HTERT RPE-1 (cell line): ENCODE measurements around the gene HCFC1.

ENCODE experiments used
- in situ Hi-C: fragments of 300-500 bp; cut with MboI; formaldehyde crosslinking; loops from 4 replicates; pipeline ENCODE4 v1.14.3; 2020; ENCODE audit warnings: low sequenced_read_pairs

HCFC1 gene

DNA sequence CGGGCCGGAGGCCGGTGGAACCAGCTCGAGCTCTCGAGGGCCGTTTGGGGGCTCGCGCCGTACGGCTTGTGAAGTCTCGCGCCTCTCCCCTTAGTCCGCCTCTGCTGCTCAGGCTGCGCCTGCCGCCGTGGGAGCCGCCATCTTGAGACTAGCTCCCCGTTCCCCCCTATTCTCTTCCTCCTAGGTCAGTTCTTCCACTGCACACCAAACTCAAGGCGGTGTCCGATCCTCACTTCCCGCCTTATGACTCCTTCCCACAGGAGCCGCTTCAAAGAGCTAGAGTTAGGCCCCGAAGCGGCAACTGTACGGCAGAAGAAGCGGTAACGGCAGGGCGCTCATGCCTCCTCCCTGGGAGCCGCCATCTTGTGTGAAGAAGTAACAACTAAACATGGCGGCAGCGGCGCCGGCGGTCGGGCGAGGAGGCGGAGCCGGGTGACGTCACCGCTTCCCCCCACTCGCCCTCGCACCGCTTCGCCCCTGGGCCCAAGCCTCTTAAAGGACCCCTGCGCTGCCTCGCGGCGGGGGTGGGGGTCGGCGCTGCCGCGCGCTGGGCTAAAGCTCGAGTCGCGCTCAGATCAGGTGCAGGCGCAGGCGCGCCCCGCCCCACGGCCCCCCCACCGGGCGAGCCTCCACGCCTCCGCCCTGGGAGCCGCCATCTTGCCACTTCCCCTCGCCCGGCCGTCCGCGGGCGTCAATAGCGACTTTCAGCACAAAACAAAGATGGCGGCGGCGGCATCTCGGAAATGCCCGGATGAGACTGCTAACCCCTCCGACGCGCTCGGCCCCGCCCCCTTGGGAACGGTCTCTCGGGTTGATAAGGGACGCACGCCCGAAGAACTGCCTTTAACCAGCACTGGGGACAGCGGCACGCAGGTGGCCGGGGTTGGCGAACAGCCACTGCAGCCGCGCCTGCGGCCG lies at the start of gene HCFC1:
Gene HCFC1 (minus strand): TSS at position 369 of the 918 bp plus-strand sequence. CDS start 978 bp downstream, outside the sequence.
- in situ Hi-C loops = no loop called here

DNA sequence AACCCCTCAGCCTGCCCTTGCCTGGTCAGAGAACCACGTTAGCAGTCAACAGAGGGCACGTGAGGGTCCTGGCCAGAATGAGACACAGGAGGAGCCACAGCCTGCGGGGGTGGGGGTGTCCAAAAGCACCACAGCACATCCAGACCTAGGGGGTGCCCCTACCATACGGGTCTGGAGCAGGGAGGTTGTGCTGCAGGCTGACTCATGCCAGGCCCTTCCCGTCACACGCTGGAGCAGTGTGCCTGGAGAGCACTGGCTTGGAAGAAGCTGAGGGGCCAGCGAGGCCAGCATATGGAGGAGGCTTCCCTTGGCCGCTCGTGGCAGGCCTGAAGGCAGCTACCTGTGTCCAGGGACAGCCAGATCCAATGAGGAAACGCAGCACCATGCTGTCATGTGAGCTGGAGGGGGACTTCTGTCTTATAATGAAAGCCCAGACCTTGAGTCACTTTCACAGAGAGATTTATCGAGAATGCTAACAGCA lies 49.6 kb upstream of the HCFC1 start:
- in situ Hi-C loops = no loop called here

DNA sequence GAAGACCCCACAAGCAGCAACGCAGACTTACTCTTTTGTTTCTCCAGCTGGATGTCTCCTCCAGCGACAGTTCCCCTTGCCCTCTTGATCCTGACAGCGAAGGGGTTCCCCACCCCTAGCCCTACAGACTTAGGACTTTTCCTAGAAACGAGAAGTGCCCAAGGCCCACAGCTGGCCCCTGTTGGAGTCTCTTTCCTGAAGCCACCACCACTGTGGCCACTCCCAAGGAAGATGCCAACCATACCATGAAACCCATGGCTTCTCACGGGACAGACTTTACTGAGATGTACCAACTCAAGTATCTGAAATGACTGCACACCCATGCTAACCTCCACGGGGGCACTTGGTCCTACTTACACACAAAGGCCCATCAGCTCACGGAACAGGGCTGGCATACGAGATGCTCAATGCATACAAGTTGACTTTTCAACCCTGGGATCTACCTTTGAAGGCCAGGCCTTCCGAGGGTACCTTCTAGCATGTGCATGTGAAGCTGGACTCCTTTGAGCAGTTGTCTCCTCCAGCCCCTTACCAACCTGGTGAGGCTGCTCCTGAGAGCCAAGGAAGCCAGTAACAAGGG lies 49.0 kb upstream of the HCFC1 start:
- in situ Hi-C loops = no loop called here

DNA sequence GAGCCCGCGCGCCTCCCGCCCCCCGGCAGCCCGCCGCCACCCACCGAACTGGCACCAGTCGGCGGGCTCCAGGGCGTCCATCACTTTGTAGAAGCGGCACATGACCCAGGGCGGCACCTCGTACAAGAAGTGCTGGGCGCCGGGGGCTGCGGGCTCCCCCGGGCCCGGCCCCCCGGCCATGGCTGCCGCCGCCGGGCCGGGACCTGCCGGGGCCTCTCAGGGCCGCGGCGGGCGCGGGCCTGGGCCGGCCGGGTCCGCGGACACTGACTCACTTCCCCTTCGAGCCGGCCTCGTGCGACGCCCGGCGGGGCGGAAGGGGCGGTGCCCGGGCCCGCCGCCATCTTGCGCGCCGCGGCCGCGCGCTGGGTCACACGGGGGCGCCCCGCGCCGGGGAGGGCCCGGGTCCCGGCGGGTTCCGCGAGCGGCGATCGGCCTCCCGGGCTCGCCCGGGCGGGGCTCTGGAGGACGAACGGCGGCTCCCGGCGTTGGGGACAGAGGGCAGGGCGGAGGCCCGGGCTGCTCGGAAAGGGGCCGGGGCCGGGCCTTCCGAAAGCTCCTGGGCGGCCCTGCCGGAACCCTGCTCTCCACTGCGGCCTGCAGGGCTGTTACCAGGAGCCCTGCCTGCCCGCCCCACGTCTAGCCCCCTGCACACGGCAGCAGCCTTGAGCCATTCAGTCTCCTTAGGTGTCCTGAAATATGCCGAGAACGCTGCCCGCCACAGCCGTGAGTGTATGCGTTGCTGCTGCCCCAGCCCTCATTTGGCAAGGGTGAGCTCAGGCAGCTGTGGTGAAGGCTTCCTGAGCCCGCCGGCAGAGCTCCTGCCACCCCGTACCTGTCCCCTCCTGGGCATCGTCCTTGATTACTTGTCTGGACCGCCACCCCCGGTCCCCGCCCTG lies 48.3 kb upstream of the HCFC1 start, which contains the start of gene IRAK1:
Gene IRAK1 (minus strand): TSS at position 270 of the 896 bp plus-strand sequence. CDS start 90 bp downstream, at position 180.
- in situ Hi-C loops = no loop called here

DNA sequence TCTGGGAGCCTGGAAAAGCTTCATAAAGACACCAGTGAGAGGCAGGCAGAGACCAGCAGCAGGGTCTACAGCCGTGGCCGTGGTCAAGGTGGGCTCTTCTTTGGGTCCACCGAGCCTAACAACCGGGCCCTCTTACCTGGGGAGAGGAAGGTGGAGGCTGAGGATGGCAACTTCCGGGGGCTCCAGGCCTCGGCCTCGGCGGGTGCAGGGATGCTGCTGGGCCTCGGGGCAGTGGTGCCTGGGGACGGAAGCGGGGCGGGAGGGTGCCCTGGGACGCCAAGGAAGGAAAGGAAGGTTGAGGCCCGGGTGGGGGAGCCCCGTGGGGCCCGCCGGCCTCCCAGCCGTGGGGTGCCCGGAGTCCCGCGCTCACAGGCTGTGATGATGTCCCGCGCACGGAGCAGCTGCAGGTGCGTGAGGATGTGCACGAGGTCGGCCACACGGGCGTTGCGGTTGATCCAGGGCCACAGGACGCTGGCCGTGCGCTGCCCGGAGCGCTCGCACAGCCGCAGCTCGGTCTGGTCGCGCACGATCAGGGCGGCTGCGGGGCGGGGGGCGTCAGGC lies 47.5 kb upstream of the HCFC1 start:
- in situ Hi-C loops = no loop called here

DNA sequence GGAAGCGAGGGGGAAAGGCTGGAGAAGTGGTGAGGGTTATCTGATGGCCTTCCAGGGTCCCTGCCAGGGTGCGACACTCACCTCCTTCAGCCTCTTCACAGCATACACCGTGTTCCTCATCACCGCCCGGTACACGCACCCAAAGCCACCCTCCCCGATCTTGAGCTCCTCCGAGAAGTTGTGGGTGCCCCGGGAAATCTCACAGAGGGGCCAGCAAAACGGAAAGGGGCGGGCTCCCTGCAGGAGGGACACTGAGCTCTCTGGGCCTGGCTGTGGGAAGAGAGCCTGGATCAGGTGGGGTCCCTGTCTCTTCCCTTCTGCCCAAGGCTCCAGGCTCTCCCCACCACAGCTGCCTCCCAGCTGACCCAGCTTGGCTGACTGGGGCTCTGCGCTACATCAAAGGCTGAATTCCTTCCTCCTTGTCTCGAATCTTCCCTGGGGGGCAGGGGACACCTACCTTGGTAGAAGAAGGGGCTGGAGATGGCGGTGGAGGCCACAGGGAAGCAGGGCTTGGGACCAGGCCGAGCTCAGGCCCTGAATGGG lies 47.0 kb upstream of the HCFC1 start:
- in situ Hi-C loops = no loop called here

DNA sequence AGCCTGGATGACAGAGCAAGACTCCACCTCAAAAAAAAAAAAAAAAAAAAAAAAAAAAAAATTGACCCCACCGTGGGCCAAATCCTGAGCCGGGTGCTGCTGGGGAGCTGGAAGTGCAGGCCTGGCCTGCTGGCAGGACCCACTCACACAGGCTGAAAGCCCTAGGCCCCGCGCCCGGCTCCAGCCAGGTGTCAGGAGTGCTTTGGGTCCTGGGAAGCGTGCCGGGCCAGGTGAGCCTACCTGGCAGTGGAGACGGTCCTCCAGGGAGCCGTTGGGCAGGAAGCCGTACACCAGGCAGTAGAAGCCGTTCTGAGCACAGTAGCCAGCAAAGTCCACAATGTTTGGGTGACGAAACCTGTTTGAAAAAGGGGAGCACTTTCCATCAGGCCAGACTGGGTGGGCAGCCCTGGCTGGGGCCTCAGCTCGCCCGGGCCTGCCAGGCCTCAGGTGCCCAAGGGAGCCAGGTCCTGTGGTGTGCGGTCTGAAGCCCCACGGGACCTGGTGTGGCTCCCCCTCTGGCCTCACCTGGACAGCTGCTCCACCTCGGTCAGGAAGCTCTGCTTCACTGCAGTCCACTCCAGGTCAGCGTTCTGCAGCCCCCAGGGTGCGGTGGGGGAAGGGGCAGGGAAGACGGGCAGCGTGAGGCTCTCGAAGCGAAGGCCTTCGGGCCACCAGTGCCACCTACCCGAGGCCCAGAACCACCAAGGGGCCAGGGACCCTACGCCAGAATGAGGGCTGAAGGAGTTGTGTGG lies 46.3 kb upstream of the HCFC1 start:
- in situ Hi-C loops = no loop called here

DNA sequence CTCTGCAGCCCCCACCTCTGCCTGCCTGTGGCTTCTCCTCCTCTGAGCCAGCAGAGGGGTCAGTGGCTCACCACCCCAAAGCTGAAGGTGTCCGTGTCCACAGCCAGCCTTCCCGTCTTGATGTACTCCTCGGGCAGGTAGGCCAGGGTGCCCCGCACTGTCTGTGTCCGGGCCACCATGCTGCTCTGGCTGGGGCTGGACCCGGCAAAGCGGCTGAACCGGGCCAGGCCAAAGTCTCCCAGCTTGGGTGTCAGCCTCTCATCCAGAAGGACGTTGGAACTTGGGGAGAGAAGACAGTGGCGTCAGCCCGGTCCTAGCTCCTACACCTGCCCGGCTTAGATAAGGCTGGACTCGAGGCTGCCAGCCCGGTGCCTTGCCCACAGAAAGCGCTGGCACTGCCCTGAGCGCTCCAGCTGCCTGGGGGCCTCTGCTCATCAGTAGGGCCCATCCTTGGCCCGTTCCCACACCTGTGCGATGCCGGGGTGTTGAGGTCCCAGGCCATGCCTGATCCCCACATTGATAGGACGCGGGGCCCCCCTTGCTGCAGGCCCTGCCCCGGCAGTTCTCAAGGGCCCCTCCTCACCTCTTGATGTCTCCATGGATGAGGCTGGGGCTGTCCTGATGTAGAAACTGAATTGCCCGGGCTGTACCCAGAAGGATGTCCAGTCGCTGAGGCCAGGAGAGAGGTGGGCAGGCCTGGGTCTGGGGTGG lies 44.9 kb upstream of the HCFC1 start:
- in situ Hi-C loops = no loop called here

DNA sequence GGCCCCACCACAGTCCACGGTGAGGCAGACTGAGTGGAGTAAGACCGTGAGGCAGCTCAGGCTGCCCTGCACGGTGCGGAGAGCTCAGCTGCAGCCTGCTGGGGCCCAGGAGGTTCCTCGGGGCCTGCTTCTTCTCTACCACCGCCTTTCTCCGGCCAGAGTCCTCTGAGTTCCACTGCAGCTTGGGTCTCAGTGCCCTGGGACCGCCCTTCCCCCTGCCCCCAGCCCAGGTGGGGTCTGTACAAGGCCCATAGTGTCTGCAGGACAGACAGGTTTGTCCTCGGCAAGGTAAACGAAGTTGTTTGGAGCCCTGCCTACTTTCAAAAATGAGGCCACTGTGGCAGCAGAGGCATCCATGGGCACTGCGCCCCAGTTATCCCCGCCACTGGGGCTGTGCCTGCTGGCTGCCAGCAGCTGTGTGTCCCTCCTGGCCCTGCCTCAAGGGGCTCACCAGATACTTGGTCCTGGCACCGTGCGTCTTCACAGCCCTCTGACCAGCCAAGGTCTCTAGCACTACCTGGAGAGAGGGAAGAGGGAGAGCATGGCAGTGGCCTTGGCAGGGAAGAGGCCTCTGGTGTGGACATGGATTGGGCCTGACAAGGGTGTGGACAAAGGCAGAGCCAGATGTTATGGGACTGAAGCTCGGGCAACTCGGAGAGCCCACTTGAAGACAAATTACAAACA lies 44.1 kb upstream of the HCFC1 start:
- in situ Hi-C loops = no loop called here

DNA sequence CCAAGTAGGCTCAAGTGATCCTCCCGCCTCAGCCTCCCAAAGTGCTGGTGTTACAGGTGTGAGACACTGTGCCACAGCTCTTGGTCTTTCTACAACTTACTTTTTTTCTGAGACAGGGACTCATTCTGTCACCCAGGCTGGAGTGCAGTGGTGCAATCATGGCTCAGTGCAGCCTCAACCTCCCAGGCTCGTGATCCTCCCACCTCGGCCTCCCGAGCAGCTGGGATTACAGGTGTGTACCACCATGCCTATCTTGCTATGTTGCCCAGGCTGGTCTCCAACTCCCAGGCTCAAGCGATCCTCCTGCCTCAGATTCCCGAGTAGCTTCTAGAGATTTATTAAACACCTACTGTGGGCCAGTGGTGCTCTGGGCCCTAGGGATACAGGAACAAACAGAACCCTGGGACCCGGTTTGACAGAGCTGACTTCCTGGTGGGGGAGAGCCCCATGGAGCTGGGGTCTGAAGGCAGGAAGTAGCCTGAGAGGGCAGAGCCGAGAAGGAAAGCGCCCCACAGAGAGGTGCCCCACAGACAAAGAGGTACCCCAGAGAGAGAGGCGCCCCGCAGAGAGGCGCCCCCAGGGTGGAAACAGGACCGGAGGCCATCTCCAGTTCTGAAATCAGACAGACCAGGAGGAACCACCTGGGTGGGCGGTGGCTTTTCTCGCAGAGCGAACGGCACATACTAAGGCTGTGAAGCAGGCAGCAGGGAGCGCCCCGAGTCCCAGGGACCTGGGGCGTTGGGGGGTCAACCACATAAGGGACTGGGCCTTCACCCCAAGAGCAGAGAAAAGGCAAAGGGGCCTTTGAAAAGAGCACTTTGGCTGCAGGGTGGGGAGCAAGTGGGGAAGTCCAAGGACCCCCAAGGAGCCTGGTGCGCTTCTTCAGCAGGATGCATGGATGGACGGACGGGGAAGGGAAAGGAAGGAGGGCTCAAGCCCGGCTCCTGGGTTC lies 43.1 kb upstream of the HCFC1 start:
- in situ Hi-C loops = no loop called here

DNA sequence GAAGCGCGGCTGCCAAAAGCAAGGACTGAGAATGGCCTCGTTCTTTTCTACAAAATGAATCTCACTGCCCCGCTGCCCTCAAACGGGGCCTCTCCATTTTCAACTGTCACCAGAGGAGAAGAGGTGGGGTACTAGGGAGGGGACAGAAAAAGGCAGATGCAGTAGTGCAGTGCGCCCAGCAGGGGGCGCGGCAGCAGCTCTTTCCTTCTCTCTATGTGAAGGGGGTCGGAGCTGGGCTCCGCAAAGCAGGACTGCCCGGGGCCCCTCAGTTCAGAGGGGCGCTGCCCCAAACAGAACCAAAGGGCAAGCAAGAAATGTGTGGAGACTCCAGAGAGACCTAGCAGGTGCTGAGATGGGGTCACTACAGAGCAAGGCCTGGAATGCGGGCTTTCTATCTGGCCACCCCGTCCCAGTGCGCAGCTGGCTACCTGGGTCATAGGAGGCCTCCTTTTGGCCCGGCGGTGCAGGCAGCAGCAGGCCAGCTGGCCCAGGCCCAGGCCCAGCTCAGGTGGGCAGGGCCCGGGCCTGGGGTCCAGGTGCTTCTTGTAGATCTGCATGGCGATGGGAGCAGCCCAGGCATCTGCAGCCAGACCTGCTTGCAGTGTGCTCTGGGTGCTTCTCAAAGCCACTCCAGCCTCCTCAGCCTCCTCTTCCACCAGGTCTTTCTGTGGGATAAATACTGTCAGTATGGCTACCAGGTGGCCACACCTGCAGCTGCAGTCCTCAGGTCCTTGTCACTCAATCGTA lies 42.2 kb upstream of the HCFC1 start:
- in situ Hi-C loops = no loop called here

DNA sequence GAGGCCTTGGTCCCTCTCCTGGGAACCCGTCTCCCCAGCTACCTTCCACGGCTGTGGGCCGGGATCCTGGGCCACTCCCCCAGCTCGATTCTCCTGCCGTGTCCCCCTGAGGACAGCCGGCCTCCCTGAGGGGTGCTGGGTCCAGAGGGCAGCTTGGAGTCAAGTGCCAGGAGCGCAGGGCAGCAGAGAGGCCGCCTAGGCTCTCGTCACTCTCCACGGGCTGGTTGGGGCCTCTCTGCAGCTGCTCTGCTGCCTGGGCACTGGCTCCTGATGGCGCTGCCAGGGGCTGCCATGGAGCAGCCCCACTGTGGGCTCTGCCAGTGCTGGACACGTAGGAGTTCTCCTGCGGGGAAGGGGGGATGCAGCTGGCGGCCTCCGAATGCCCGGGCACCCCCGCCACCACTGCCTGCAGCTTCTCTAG lies 41.4 kb upstream of the HCFC1 start:
- in situ Hi-C loops = no loop called here

DNA sequence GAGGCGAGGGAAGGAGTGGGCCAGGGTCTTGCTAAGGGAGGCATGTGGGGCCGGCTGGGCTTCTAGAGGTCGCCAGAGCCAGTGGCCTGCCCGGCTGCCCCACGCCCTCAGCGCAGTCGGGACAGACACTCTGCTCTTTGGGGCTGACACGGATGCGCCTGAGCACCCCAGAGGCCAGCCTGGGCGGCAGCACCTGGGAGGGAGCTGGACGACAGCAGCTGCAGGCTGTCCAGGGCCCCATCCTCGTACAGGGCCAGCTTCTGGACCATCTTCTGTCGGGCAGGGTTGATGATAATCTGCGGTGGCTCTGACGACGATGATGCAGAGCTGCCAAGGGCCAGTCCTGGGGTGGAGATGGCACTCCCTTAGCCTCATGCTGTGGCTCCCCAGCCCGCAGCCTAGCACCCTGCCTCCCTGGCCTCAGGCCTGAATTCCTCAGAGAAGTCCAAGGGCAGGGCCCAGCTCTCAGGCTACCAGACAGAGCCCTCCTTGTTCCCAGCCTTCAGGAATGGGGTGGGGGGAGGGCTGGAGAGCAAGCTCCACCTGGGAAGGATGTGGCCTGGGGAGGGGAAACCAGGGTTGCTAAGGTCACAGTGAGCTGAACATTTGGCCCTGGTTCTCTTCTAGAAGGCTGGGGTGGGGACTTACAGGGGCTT lies 40.8 kb upstream of the HCFC1 start:
- in situ Hi-C loops = no loop called here

DNA sequence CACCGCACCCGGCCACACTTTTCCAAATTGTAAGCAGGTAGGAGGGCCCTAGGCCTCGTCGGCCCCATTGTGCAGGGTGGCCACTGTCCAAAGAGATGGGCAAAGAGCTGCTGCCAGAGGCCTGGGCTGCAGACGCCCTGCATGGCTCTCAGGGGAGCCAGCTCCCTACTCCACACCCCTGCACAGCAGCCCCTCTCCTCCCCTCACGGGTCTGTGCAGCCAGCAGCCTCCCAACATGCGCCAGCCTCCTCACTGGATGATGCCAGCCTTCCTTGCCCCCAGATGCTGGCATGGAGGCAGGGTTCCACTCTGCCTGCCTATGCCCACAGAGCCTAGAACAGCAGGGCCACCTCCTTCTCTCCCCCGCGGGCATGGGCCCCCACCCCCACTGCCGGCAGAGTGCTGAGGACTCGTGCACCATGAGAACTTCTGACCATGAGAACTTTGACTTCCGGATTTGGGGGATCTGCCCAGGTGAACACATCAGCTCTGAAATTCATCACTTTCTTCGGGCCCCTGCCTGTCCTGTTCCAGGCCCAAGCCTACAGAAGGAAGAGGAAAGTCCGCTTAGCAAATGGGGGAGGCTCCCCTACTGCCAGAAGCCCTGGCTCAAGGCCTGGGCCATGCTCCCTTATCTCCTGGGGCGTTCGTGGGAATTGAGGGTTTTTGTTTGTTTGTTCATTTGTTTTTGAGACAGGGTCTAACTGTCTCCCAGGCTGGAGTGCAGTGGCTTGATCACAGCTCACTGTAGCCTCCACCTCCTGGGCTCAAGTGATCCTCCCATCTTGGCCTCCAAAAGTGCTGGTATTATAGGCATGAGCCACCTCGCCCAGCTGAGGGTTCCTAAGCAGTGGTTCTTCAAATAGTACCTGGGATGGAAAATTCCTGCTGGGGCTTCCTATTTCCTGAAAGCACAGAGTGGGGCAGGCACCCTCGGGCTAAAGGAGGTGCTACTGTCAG lies 40.0 kb upstream of the HCFC1 start:
- in situ Hi-C loops = no loop called here
